ENCODE results near the gene CCDC9B.

CCDC9B gene

DNA sequence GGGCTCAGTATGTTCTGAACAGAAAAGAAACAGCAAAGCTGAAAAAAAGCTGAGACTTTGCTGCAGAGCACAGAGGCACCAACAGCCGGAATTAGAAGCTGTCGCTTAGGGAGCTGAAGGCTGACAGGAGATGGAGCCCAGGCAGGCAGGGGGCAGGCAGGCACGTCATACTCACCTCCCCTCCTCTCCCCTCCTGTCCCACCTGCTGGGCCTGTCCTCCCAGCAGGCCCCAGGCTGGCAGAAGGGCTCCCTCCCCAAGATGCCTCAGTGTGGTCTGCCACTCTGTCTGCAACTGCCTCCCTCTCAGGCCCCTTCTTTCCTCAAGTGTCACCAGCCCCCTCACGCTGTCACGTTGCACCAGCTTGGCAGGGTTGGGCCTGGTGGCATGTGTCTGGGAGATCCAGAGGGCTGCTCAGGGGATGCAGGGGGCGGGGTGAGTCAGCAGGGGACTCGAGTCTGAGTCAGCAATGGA is 54.6 kb downstream of the CCDC9B start:
- no peak for DNase-seq
- no peak for TF ChIP-seq POLR2A (IDR thresholded peaks at IDR 0.05; ENCODE audit: low read length)
- TF ChIP-seq GATA1 (IDR thresholded peaks at IDR 0.05; ENCODE audit: low read depth, low read length): no peak

DNA sequence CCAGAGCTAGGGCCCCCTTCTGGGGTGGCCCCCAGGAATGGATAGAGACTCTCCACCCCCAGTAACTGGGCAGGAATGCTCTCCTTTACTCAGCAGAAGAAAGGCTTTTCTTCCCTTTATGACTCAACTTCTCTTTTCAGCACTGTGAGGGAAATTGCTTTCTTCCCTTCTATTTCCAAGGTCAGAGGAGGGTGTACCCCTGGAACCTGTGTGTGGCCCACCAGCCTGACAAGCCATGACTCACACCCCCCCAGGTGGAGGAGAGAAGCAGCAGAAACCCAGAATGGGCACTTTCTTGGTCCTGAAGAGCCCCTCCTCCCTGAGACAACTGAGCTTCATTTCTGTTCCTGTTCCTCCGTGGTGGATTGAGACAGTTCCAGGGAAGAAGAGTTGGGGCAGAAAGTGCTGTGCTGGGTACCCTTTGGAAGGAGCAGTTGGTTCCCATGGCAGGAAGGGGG is 55.2 kb downstream of the CCDC9B start:
- no peak for DNase-seq
- no peak for TF ChIP-seq POLR2A (IDR thresholded peaks at IDR 0.05; ENCODE audit: low read length)
- no peak for TF ChIP-seq GATA1 (IDR thresholded peaks at IDR 0.05; ENCODE audit: low read depth, low read length)

DNA sequence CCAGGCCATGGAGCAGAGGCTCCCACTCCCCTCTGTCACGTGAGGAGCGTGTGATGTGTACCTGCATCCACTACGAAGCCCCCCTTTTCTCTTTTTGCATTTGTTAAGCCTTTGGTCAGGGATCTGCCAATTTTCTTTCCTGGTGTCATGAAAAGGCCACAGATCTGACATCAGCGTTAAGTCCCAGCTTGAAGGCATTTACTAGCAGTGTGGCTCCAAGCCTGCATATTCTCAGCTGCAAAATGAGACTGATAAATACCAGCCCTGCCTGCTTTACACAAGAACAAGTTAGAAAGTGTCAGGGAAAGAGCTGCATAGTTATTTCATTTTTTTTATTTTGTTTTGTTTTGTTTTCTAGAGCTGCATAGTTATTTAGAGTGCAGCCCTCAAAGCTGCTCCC is 55.6 kb downstream of the CCDC9B start:
- DNase-seq: no peak
- TF ChIP-seq POLR2A (IDR thresholded peaks at IDR 0.05; ENCODE audit: low read length) (no peak), GATA1 (IDR thresholded peaks at IDR 0.05; ENCODE audit: low read depth, low read length) (no peak)

DNA sequence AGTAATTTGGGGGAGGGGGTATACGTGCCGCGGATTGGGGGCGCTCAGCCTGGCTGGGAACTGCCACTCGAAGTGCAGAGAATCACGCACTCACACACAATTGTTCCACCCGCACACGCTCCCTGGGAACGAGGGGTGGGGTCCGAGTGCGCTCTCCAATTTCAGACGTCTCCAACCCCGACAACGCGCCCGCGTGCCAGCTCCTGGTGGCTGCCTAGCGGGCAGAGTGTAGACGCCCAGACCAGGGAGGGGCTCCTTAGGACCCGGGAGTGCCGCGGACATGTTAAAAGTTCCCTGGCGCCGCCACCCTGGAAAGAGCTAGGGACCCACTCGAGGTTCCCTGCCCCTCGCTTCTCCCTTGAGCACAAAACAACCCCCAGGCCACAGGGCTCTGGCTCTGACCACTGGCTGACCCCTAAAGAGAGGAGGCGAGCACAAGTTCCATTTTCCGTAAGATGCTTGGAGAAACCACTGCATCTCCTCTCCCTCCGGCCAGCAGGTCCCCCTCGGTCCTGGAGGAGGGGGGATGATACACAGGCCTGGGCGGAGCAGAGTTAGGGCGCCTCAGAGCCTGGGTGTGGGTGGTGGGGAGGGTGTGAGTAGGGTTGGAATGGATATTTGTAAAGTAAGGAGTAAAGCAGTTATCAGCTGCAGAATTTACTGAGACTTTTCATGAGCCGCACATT is 57.0 kb downstream of the CCDC9B start:
- DNase-seq: no peak
- no peak for TF ChIP-seq POLR2A (IDR thresholded peaks at IDR 0.05; ENCODE audit: low read length)
- TF ChIP-seq GATA1 (IDR thresholded peaks at IDR 0.05; ENCODE audit: low read depth, low read length): no peak

DNA sequence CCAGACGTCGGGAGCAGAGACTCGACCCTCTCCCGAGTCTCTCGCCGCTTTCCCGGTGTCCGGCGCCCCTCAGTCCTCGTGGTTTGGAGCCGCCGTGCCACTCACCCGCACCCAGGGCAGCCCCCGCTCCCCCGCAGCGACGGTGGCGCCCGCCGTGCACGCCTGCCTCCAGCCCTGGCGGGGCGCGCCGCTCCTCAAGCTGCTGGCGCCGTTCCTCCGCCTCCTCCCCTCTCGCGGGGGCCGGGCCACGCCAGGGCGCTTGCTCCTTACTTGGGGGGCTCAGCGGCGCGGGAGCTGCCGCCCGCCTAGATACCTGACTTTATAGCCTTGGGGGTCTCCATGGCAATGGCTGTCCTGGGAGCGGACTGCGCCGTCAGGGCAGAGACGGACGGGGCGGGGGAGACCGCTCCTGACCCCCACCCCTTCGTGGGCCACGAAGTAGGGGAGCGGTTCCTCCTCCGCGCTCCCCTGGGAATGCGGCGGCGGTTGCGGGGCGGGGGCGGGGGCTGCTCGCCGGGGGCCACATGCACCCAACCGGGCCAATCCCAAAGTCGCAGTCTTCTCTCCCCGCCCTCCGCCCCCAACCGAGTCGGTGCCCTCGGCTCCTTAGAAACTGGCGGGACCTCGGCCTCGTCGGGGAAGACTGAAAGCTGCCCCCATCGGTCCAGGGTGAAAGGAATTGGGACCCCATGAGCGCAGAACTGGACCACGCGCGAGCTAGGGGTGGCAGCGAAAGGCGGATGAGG is 57.7 kb downstream of the CCDC9B start, which contains the start of gene ANKRD63:
Gene ANKRD63, minus strand, starts transcription at position 196 of the 746 bp plus-strand sequence. CDS start 478 bp downstream, outside the sequence.
- TF ChIP-seq POLR2A (IDR thresholded peaks at IDR 0.05; ENCODE audit: low read length): no peak
- no peak for TF ChIP-seq GATA1 (IDR thresholded peaks at IDR 0.05; ENCODE audit: low read depth, low read length)
- peak; percentile 34 to 45 for DNase-seq

DNA sequence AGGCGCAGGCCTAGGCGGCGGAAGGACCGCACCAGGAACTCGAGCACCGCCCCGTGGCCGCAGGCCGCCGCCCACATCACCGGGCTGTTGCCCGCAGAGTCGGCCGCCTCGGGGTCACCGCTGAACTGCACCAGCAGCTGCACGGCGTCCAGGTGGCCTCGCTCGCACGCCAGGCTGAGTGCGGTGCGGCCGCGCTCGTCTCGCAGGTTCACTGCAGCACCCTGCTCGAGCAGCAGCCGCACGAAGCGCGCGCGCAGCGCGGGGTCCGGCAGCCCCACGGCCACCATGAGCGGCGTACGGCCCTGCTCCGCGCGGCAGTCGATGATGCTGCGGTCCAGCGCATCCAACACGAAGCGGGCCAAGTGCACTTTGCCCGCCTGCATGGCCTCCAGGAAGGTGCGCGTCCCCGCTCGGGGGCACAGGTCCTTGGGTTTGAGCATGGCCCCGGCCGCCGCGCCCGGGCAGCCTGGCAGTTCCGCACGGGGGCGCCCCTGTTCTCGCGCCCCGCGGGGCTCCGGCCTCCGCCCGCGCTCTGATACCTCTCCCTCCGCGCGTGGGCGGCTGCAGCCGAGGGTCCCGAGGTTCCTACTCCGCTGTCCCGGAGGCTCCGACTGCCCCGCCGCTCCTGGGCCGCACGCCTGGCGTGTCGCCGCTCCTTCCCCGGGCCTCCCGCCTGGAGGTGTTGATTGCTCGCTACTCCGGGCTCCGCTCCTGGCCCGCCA is 58.4 kb downstream of the CCDC9B start:
- DNase-seq: peak; percentile 63 to 65
- TF ChIP-seq GATA1 (IDR thresholded peaks at IDR 0.05; ENCODE audit: low read depth, low read length) (no peak), POLR2A (IDR thresholded peaks at IDR 0.05; ENCODE audit: low read length) (no peak)

DNA sequence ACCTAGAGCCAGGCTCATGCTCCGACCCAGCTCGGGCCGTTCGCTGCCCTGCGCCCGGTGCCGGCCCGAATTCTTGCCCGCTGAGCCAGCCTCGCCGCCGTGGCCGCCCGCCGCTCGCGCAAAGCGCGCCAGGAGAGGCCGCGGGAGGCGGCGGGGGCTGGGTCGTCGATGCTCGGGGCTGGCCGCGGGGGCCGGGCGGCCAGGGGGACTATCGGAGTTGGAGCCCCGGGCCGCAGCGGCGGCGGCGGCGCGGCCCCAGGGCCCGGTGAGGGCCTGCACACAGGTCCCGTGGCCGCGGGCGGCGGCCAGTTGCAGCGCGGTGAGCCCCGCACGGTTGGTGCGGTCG is 59.0 kb downstream of the CCDC9B start:
- TF ChIP-seq POLR2A (IDR thresholded peaks at IDR 0.05; ENCODE audit: low read length): no peak
- no peak for TF ChIP-seq GATA1 (IDR thresholded peaks at IDR 0.05; ENCODE audit: low read depth, low read length)
- DNase-seq: no peak
